HG02884 (cell line): ENCODE measurements around the gene SDK1.
"Not testable (repeated sequence)": the region's sequence is repeated elsewhere in the genome, so short reads cannot be mapped to it uniquely, and the experiment has no call there.

ENCODE experiments used
- ATAC-seq: cut with Tn5 transposase; IDR thresholded peaks from one replicate; pipeline ENCODE4 v1.9.1; 2021; ENCODE audit warnings: mild to moderate bottlenecking, moderate library complexity; ENCODE audit not compliant: unreplicated experiment

Gene SDK1

DNA sequence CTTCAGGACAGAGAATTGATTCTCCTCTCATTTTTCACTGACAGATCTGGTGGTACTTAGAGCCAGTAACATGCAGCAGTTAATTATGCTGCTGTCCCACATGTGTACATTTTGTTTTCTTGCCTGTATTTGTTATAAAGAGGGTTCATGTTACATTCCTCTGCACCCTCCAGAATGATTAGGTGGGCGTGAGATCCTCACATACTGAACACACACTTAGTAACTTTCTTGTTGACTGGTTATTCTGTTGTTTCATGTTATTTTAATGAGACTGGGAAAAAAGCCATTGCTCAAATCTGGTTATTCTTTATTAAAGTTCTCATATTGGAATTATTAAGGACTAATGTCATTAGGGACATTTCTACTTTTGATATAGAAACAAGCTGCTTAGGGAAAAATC lies 409.1 kb downstream of the SDK1 start:
- no peak for ATAC-seq

GRCh38 chr7:3710531-3710930 lies 409.5 kb downstream of the SDK1 start:
- no peak for ATAC-seq

DNA sequence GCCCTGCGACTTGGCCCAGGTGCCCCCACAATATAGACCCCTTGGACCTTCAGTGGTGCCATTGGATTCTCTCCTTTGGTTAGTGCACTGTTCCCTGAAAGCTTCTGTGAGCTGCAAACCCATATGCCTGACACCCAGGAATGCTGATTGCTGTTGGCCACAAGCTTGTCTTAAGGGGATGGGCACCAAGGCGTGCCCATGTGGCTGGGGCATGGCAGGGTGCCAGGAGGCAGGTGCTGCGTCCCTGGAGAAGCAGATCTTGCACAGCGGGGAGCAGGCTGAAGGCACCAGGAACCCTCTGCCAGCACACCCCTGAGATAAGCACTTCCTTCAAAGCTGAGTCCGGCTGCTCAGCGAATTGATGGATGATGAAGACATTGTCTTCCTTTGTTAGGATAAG lies 411.8 kb downstream of the SDK1 start:
- no peak for ATAC-seq

DNA sequence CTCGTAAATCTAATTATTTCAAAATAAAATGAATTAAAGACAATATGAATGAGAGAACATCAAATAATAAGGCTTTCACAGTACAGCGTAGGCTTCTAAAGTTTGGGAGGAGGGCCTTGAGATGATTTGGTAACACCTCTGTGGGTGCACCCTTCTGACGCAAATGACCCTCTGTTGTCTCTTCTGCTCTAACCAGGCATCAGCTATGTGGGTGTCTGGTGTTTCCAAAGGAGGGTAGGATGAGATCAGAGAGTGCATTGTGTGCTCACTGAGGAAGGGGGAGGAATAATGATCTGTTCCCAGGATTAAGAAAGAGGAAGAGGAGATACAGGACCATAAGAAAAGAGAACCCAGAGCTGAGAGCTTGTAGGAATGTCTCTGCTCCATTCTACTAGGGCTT lies 420.4 kb downstream of the SDK1 start:
- no peak for ATAC-seq

GRCh38 chr7:3722396-3722922 lies 421.4 kb downstream of the SDK1 start:
- no peak for ATAC-seq

DNA sequence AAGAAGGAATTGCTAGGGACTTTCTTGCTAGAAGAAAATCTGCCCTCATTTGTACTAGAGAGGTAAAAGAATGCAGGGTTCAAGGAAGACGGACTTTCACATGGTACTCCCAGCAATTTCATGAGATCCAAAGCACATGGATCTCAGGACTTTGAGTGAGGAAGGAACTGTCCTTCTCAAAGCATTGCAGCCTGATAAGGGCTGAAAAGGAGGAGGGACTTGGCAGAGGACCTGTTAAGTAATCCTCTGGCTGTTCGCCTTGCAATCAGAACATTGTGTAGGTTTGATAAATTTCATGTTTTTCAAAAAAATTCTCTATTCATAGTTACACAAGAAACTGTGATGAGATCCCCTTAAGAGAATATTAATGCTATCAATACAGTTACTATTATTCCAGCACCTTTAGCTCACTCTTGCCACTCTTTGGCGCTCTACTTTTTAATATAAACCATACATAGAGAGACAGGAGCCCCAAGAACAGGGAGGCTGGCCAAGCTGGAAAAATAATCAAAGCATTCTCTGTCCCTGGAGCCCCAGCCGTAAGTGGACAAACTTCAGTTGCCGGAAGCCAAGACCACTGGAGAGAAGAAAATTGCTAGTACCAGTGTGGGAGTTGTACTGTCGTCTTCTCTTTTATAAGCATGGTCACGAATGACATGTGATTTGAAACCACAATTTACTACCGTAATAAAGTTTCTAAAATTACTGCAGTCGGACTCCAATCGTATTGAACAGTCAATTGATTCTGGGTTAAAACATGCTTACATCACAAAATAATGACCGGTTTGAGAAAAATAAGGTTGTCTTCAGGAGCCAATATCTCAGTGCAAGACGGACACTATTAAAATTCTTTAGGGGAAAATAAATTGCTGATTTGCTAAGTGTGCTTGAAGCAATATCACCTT lies 424.4 kb downstream of the SDK1 start:
- no peak for ATAC-seq

DNA sequence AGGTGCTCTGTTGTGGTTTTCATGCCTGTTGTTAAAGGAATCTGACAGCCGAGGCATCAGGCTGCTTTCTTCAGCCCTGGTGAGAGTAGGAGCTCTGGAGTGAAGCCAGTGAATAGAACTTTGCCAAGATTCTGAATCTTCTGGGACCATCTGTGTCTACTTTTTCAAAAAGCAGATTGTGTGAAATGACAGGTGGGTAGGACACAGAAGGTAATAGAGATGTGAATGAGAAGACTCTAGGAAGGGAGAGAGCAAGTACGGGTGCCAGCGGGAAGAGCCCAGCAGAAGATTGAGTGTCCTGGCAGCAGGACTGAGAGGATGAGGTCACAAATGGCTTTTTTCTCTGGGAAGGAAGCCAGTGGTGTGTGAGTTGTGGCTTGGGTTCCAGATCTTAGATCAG lies 429.2 kb downstream of the SDK1 start:
- no peak for ATAC-seq

DNA sequence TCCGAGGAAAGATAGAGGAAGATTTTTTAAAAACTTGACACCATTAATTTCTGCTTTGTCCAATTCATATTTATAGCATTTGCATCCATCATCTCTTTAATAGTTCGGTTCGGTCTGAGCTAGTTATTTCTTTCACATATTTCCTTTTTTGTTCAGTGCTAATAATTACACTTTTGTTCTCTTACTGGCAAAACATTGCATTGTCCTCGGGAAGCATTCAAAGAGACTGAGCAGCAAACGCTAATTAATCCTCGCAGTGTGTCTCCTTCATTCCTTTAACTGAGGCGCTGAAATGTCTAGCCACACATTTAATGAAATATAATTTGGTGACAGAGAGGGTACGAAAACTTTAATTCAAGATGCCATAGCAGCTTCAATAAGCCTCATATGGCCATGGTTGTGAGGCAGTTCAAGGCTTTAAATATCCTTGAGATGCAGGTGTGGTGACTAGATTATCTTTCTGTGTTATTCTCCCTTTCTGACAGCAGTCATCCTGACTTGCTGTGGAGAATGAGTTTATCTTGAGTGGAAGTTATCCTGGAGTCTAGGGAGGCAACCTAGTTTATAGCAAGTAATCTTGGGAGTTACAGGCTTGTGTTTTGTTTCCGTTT lies 431.4 kb downstream of the SDK1 start:
- no peak for ATAC-seq

- ATAC-seq = no peak
These were observed 432.6 kb downstream of the SDK1 start for GRCh38 chr7:3733541-3734140.

DNA sequence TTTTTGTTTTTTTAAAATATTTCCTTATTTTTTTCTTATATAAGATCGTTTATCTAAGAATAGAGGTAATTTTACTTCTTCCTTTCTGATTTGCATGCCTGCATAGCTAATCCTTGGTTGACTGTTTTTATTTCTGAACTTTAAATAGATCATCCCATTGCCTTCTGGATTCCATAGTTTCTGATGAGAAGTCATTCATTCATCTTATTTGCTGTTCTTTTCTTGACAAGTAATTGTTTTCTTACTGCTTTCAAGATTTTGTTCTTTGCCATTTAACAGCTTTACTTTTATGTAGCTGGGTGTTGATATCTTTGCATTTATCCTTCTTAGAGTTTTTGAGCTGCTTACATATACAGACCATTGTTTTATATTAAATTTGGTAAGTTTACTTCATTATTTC lies 437.9 kb downstream of the SDK1 start:
- no peak for ATAC-seq

DNA sequence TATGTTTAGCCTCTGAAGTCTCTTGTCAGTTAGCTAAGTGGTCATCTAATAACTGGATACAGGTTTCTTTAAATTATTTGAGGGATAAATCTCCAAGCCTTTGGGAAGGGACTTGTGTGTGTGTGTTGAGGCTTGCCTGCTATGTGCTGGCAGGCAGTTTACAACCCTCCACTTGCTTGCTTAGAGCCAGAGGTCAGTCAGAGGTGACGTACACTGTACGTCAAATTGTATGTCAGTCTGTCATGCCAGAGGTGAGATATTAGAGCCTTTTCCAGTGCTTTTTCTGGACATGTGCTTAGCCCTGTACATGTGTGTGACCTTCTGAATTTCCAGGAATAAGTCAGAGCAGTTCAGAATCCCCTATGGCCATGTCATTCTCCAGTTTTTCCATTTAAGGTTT lies 438.9 kb downstream of the SDK1 start:
- no peak for ATAC-seq

DNA sequence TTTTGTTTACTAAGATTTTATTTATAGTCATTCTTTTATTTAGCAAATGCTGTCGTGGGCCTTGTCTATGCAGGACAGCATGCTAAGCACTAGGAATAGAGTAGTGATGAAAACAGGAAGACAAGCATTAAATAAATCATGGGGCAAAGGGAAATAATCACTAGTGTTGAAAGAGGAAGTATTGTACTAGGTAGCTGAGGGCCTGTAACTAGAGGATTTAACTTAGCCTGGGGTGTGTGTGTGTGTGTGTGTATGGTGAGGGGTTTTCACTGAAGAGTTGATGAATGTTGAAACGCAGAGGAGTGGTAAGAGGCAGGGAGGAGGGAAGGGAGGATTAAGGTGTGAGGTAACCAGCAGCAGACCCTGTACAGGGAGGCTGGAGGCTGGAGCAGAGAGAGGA lies 446.4 kb downstream of the SDK1 start:
- no peak for ATAC-seq

DNA sequence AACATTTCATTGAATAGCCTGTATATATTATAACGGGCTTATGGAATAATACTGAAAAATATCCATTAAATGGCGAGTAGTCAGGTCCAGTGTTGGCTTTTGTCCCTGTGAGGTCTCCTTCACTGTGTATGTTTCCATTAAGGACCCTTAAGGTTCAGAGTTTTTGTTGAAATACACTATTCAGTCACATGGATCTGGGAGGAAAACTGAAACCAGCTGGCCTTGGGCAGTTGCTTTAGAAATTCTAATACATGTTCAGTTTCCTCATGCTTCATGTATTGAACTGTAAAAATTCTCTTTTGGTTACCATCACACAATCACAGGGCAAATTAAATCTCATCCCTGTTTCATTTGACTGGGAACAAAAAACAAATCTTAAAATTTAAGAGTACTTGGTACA lies 447.3 kb downstream of the SDK1 start:
- ATAC-seq = no peak

- no peak for ATAC-seq
These were observed 452.8 kb downstream of the SDK1 start for GRCh38 chr7:3753868-3754267.

GRCh38 chr7:3754493-3755341 lies 453.7 kb downstream of the SDK1 start:
- ATAC-seq = no peak

- ATAC-seq = not testable (repeated sequence)
These were observed 454.9 kb downstream of the SDK1 start for GRCh38 chr7:3755778-3756453.

DNA sequence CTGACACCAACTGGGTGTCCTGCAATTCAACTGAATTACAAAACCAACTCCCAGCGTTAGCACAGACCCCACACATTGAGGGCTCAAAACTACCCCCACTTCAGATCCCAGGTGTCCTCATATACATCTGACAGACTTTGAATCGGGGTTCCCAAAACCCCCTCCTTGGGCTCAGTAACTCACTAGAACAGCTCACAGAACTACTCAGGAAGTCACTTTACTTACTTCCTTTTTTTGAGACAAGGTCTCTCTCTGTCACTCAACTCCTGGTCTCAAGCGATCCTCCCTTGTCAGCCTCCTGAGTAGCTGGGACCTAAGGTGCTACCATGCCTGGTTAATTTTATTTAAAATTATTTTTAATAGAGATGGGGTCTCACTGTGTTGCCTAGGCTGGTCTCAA lies 456.0 kb downstream of the SDK1 start:
- ATAC-seq = no peak

- ATAC-seq = no peak
These were observed 459.6 kb downstream of the SDK1 start for GRCh38 chr7:3760651-3761050.

GRCh38 chr7:3762146-3762831 lies 461.2 kb downstream of the SDK1 start:
- no peak for ATAC-seq
